ENCODE measurements around the gene PROSER1. TPM values are rescaled to one million over a fixed set of nuclear protein-coding genes. Genes with fewer than 3 reads are reported as not detected.

PROSER1 gene
- total and polyA plus RNA-seq, 9 of the 15 experiments (the other 6 are each of a cell fraction or from before 2014, with no cell fraction given) = 9.2 to 36.2 (median 10.4) TPM

DNA sequence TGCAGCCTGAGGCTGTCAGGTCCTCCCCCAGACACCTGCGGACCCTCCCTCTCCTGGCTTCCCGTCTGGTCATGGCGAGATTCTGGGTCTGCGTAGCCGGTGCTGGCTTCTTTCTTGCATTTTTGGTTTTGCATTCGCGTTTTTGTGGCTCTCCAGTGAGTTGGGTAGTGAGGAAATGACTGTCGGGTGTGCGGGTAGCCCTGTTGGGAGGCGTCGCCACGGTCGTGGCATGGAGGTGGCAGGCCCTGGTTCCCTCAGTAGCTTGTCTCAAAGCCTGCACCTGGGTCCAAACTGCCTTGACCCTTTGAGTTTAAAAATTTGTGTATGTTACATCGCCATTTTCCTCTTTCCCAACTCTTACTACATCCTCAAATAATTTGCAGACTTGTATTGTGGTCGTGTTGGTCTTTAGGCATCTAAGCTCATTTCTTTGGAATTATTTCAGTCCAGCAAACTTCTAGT, 711 bp upstream of the PROSER1 start (continued):
- peak; percentile 5 for TF ChIP-seq SAP30 (IDR thresholded peaks at IDR 0.05; ENCODE audit: borderline replicate concordance, insufficient read depth, low read depth, low read length, poor library complexity, severe bottlenecking)
- TF ChIP-seq, protein P1, sequence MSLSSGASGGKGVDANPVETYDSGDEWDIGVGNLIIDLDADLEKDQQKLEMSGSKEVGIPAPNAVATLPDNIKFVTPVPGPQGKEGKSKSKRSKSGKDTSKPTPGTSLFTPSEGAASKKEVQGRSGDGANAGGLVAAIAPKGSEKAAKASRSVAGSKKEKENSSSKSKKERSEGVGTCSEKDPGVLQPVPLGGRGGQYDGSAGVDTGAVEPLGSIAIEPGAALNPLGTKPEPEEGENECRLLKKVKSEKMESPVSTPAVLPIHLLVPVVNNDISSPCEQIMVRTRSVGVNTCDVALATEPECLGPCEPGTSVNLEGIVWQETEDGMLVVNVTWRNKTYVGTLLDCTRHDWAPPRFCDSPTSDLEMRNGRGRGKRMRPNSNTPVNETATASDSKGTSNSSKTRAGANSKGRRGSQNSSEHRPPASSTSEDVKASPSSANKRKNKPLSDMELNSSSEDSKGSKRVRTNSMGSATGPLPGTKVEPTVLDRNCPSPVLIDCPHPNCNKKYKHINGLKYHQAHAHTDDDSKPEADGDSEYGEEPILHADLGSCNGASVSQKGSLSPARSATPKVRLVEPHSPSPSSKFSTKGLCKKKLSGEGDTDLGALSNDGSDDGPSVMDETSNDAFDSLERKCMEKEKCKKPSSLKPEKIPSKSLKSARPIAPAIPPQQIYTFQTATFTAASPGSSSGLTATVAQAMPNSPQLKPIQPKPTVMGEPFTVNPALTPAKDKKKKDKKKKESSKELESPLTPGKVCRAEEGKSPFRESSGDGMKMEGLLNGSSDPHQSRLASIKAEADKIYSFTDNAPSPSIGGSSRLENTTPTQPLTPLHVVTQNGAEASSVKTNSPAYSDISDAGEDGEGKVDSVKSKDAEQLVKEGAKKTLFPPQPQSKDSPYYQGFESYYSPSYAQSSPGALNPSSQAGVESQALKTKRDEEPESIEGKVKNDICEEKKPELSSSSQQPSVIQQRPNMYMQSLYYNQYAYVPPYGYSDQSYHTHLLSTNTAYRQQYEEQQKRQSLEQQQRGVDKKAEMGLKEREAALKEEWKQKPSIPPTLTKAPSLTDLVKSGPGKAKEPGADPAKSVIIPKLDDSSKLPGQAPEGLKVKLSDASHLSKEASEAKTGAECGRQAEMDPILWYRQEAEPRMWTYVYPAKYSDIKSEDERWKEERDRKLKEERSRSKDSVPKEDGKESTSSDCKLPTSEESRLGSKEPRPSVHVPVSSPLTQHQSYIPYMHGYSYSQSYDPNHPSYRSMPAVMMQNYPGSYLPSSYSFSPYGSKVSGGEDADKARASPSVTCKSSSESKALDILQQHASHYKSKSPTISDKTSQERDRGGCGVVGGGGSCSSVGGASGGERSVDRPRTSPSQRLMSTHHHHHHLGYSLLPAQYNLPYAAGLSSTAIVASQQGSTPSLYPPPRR (CRISPR knock-in tag; IDR thresholded peaks at IDR 0.05; ENCODE audit: borderline replicate concordance) = no peak
- no peak for TF ChIP-seq PRMT5 (CRISPR knock-in tag; IDR thresholded peaks at IDR 0.05)
- TF ChIP-seq ZNF253 (CRISPR knock-in tag; conservative IDR thresholded peaks at IDR 0.05) = no peak
- no peak for TF ChIP-seq POLR2G (IDR thresholded peaks at IDR 0.05; ENCODE audit: low read depth, low read length)
- TF ChIP-seq NCOA4 (IDR thresholded peaks at IDR 0.05; ENCODE audit: partially characterized antibody) = no peak
- TF ChIP-seq MED1 (CRISPR knock-in tag; IDR thresholded peaks at IDR 0.05; ENCODE audit: borderline replicate concordance) = no peak
- TF ChIP-seq BRD4 (IDR thresholded peaks at IDR 0.05) = no peak
- TF ChIP-seq SUPT5H (IDR thresholded peaks at IDR 0.05) = 0 out of 2 replicates have a peak, but pooled peaks have one; percentile 8
- no peak for TF ChIP-seq SLC30A9 (CRISPR knock-in tag; IDR thresholded peaks at IDR 0.05)
- no peak for TF ChIP-seq NR2C1 (IDR thresholded peaks at IDR 0.05)
- no peak for TF ChIP-seq NR2C1 (tag; IDR thresholded peaks at IDR 0.05)
- no peak for TF ChIP-seq CHCHD3 (CRISPR knock-in tag; IDR thresholded peaks at IDR 0.05)
- TF ChIP-seq, protein P2, sequence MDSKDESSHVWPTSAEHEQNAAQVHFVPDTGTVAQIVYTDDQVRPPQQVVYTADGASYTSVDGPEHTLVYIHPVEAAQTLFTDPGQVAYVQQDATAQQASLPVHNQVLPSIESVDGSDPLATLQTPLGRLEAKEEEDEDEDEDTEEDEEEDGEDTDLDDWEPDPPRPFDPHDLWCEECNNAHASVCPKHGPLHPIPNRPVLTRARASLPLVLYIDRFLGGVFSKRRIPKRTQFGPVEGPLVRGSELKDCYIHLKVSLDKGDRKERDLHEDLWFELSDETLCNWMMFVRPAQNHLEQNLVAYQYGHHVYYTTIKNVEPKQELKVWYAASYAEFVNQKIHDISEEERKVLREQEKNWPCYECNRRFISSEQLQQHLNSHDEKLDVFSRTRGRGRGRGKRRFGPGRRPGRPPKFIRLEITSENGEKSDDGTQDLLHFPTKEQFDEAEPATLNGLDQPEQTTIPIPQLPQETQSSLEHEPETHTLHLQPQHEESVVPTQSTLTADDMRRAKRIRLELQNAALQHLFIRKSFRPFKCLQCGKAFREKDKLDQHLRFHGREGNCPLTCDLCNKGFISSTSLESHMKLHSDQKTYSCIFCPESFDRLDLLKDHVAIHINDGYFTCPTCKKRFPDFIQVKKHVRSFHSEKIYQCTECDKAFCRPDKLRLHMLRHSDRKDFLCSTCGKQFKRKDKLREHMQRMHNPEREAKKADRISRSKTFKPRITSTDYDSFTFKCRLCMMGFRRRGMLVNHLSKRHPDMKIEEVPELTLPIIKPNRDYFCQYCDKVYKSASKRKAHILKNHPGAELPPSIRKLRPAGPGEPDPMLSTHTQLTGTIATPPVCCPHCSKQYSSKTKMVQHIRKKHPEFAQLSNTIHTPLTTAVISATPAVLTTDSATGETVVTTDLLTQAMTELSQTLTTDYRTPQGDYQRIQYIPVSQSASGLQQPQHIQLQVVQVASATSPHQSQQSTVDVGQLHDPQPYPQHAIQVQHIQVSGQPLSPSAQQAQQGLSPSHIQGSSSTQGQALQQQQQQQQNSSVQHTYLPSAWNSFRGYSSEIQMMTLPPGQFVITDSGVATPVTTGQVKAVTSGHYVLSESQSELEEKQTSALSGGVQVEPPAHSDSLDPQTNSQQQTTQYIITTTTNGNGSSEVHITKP (IDR thresholded peaks at IDR 0.05; ENCODE audit: partially characterized antibody) = no peak
- TF ChIP-seq, protein P3, sequence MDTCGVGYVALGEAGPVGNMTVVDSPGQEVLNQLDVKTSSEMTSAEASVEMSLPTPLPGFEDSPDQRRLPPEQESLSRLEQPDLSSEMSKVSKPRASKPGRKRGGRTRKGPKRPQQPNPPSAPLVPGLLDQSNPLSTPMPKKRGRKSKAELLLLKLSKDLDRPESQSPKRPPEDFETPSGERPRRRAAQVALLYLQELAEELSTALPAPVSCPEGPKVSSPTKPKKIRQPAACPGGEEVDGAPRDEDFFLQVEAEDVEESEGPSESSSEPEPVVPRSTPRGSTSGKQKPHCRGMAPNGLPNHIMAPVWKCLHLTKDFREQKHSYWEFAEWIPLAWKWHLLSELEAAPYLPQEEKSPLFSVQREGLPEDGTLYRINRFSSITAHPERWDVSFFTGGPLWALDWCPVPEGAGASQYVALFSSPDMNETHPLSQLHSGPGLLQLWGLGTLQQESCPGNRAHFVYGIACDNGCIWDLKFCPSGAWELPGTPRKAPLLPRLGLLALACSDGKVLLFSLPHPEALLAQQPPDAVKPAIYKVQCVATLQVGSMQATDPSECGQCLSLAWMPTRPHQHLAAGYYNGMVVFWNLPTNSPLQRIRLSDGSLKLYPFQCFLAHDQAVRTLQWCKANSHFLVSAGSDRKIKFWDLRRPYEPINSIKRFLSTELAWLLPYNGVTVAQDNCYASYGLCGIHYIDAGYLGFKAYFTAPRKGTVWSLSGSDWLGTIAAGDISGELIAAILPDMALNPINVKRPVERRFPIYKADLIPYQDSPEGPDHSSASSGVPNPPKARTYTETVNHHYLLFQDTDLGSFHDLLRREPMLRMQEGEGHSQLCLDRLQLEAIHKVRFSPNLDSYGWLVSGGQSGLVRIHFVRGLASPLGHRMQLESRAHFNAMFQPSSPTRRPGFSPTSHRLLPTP (IDR thresholded peaks at IDR 0.05; ENCODE audit: borderline replicate concordance, extremely low read depth, insufficient read length) = no peak
- TF ChIP-seq, protein P4, sequence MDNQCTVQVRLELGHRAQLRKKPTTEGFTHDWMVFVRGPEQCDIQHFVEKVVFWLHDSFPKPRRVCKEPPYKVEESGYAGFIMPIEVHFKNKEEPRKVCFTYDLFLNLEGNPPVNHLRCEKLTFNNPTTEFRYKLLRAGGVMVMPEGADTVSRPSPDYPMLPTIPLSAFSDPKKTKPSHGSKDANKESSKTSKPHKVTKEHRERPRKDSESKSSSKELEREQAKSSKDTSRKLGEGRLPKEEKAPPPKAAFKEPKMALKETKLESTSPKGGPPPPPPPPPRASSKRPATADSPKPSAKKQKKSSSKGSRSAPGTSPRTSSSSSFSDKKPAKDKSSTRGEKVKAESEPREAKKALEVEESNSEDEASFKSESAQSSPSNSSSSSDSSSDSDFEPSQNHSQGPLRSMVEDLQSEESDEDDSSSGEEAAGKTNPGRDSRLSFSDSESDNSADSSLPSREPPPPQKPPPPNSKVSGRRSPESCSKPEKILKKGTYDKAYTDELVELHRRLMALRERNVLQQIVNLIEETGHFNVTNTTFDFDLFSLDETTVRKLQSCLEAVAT (IDR thresholded peaks at IDR 0.05) = no peak
